H9 (cell line): Measurements from ENCODE around the gene TMEM14C. TPM values are rescaled to one million over a fixed set of nuclear protein-coding genes. Genes with fewer than 3 reads are reported as not detected.

Experiments
- DNase-seq: peaks from one replicate; pipeline ENCODE4 v3.0.0-alpha.2; 2017
- H2AFZ ChIP-seq: one replicate; pipeline ENCODE4 v1.6.1; 2013; ENCODE audit warnings: mild to moderate bottlenecking, low read length, control low read depth, moderate library complexity
- H2AK5ac ChIP-seq: 2 replicates; pipeline ENCODE4 v1.6.1; 2013; ENCODE audit warnings: low read length, control low read depth, mixed read lengths; ENCODE audit not compliant: insufficient read length
- H2BK120ac ChIP-seq: one replicate; pipeline ENCODE4 v1.6.1; 2013; ENCODE audit warnings: low read depth, mild to moderate bottlenecking, low read length, control low read depth, inconsistent platforms; ENCODE audit not compliant: poor library complexity, severe bottlenecking
- H2BK12ac ChIP-seq: 2 replicates; pipeline ENCODE4 v1.6.1; 2013; ENCODE audit warnings: low read length, control low read depth, mixed read lengths, low read depth; ENCODE audit not compliant: insufficient read length
- H2BK15ac ChIP-seq: 2 replicates; pipeline ENCODE4 v1.6.1; 2013; ENCODE audit warnings: low read depth, low read length, control low read depth
- H2BK20ac ChIP-seq: one replicate; pipeline ENCODE4 v1.6.1; 2013; ENCODE audit warnings: low read depth, mild to moderate bottlenecking, low read length, control low read depth, inconsistent platforms; ENCODE audit not compliant: poor library complexity, severe bottlenecking
- H2BK5ac ChIP-seq: 2 replicates; pipeline ENCODE4 v1.6.1; 2013; ENCODE audit warnings: low read length, control low read depth, mixed read lengths; ENCODE audit not compliant: insufficient read length
- H3K14ac ChIP-seq: 2 replicates; pipeline ENCODE4 v1.6.1; 2013; ENCODE audit warnings: low read length, control low read depth; ENCODE audit not compliant: insufficient read depth
- H3K18ac ChIP-seq: 2 replicates; pipeline ENCODE4 v1.6.1; 2013; ENCODE audit warnings: low read depth, mild to moderate bottlenecking, mixed read lengths, low read length, control low read depth; ENCODE audit not compliant: insufficient read length
- H3K23ac ChIP-seq: 2 replicates; pipeline ENCODE4 v1.6.1; 2013; ENCODE audit warnings: low read length, control low read depth, mixed read lengths, low read depth; ENCODE audit not compliant: insufficient read length
- H3K23me2 ChIP-seq: 2 replicates; pipeline ENCODE4 v1.6.1; 2013; ENCODE audit warnings: low read depth, mild to moderate bottlenecking, mixed read lengths, low read length, control low read depth; ENCODE audit not compliant: insufficient read length, poor library complexity, severe bottlenecking
- H3K27ac ChIP-seq: 2 replicates; pipeline ENCODE4 v1.5.1; 2013; ENCODE audit warnings: low read length, control low read depth, mixed read lengths, low read depth; ENCODE audit not compliant: insufficient read length
- H3K27me3 ChIP-seq: 2 replicates; pipeline ENCODE4 v1.6.1; 2013; ENCODE audit warnings: low read length, control low read depth, inconsistent platforms; ENCODE audit not compliant: insufficient read depth
- H3K4ac ChIP-seq: 2 replicates; pipeline ENCODE4 v1.6.1; 2013; ENCODE audit warnings: low read depth, mild to moderate bottlenecking, control low read depth, inconsistent platforms, low read length, moderate library complexity
- H3K4me1 ChIP-seq: 2 replicates; pipeline ENCODE4 v1.6.1; 2013; ENCODE audit warnings: low read length, control low read depth, inconsistent platforms; ENCODE audit not compliant: insufficient read depth
- H3K4me2 ChIP-seq: 2 replicates; pipeline ENCODE4 v1.6.1; 2013; ENCODE audit warnings: low read length, control low read depth, mixed read lengths; ENCODE audit not compliant: insufficient read length, insufficient read depth
- H3K56ac ChIP-seq: 2 replicates; pipeline ENCODE4 v1.6.1; 2013; ENCODE audit warnings: low read depth, mild to moderate bottlenecking, mixed read lengths, low read length, control low read depth; ENCODE audit not compliant: insufficient read length
- H3K79me1 ChIP-seq: 2 replicates; pipeline ENCODE4 v1.6.1; 2013; ENCODE audit warnings: low read depth, mild to moderate bottlenecking, moderate library complexity, low read length, control low read depth, inconsistent platforms; ENCODE audit not compliant: insufficient read depth, poor library complexity, severe bottlenecking
- H3K79me2 ChIP-seq: 2 replicates; pipeline ENCODE4 v1.6.1; 2013; ENCODE audit warnings: low read length, control low read depth, inconsistent platforms; ENCODE audit not compliant: insufficient read depth
- H3K9ac ChIP-seq: 2 replicates; pipeline ENCODE4 v1.6.1; 2013; ENCODE audit warnings: low read length, control low read depth, mixed read lengths; ENCODE audit not compliant: insufficient read length; ENCODE audit errors: extremely low read depth
- H3K9me3 ChIP-seq: one replicate; pipeline ENCODE4 v1.6.1; 2013; ENCODE audit warnings: low read depth, low read length, inconsistent platforms; ENCODE audit not compliant: control insufficient read depth
- H3T11ph ChIP-seq: one replicate; pipeline ENCODE4 v1.6.1; 2013; ENCODE audit warnings: mild to moderate bottlenecking, low read length, control low read depth, inconsistent platforms
- H4K20me1 ChIP-seq: one replicate; pipeline ENCODE4 v1.6.1; 2013; ENCODE audit not compliant: control insufficient read depth, insufficient read length, insufficient read depth
- H4K5ac ChIP-seq: 2 replicates; pipeline ENCODE4 v1.6.1; 2013; ENCODE audit warnings: low read depth, mild to moderate bottlenecking, mixed read lengths, low read length, control low read depth; ENCODE audit not compliant: insufficient read length
- H4K8ac ChIP-seq: replicated peaks from 2 replicates; pipeline ENCODE4 v1.6.1; 2013; ENCODE audit warnings: low read length, control low read depth, mixed read lengths, low read depth; ENCODE audit not compliant: insufficient read length
- H4K91ac ChIP-seq: 2 replicates; pipeline ENCODE4 v1.6.1; 2013; ENCODE audit warnings: low read depth, mild to moderate bottlenecking, moderate library complexity, mixed read lengths, low read length, control low read depth; ENCODE audit not compliant: insufficient read length
- H3K27ac Mint-ChIP-seq, 3 experiments: 2 replicates in 2 of 3; 3 replicates in 1 of 3; pipeline ENCODE4 v1.8.0; 2020 to 2021; ENCODE audit warnings: mixed read lengths in 3 of 3, mild to moderate bottlenecking in 1 of 3, moderate library complexity in 1 of 3
- H3K27me3 Mint-ChIP-seq: 2 replicates; pipeline ENCODE4 v1.8.0; 2021; ENCODE audit warnings: low read depth, mild to moderate bottlenecking, moderate library complexity, mixed read lengths
- H3K36me3 Mint-ChIP-seq, 3 experiments: 2 replicates in 2 of 3; 3 replicates in 1 of 3; pipeline ENCODE4 v1.8.0; 2020 to 2021; ENCODE audit warnings: low read depth in 3 of 3, mixed read lengths in 3 of 3; ENCODE audit not compliant: insufficient read depth in 1 of 3
- H3K4me1 Mint-ChIP-seq, 2 experiments: 2 replicates each; pipeline ENCODE4 v1.8.0; 2020; ENCODE audit warnings: mixed read lengths in 2 of 2
- H3K4me3 Mint-ChIP-seq, 2 experiments: 2 replicates in 1 of 2; 3 replicates in 1 of 2; pipeline ENCODE4 v1.8.0; 2020 to 2021; ENCODE audit warnings: mild to moderate bottlenecking in 2 of 2, mixed read lengths in 2 of 2, moderate library complexity in 1 of 2
- H3K9me3 Mint-ChIP-seq, 2 experiments: 2 replicates in 1 of 2; 3 replicates in 1 of 2; pipeline ENCODE4 v1.8.0; 2020; ENCODE audit warnings: mild to moderate bottlenecking in 2 of 2, mixed read lengths in 2 of 2, moderate library complexity in 1 of 2
- WGBS: extraction: QIAGEN DNeasy Blood & Tissue Kit; methylation state at CpG from one replicate; pipeline ENCODE4 v1.1.7; 2013; ENCODE audit warnings: missing lambda C conversion rate, low lambda C conversion rate, mixed read lengths; ENCODE audit not compliant: insufficient read length; ENCODE audit errors: extremely low coverage; 5-methylcytosine and 5-hydroxymethylcytosine counted together
- total RNA-seq: library from RNA; stranded (reverse); gene quantifications from 2 replicates; pipeline ENCODE4 v1.2.1, GENCODE V29; 2021
- TF ChIP-seq, protein P1 (sequence below): fragments of 200-600 bp; sonication (generic); conservative IDR thresholded peaks from 3 replicates; pipeline ENCODE4 v1.8.0; 2021; ENCODE audit warnings: antibody characterized with exemption, mild to moderate bottlenecking

The TMEM14C gene
- total RNA-seq, 1 experiment from 2014 or later: 94.4 TPM

DNA sequence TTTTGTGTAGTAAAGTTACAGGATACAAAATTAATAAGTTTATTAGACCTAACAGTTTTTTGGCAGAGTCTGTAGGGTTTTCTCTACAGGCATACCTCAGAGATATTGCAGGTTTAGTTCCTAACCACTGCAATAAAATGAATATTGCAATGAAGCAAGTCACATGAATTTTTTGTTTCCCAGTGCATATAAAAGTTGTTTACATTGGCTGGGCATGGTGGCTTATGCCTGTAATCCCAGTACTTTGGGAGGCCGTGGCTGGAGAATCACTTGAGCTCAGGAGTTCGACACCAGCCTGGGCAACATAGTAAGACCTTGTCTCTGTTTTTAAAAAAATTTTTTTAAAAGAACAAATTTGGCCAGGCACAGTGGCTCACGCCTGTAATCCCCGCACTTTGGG, 44.4 kb upstream of the TMEM14C start:
- H3K18ac ChIP-seq: no peak overlapping the region
- H3K4me1 ChIP-seq: no peaks in the 10 kb centered on the region
- no peak overlapping the region for H4K91ac ChIP-seq
- H2BK15ac ChIP-seq: no peak overlapping the region
- H4K20me1 ChIP-seq: no peaks in the 10 kb centered on the region
- no peak for DNase-seq
- no peaks in the 10 kb centered on the region; a peak in 1 of 4 replicates for H3K4me1 Mint-ChIP-seq
- H3K56ac ChIP-seq: no peak overlapping the region
- H3K27ac ChIP-seq: no peak overlapping the region
- no peak overlapping the region for H3K4me2 ChIP-seq
- H2BK20ac ChIP-seq: no peak overlapping the region
- no peaks in the 10 kb centered on the region for H3K79me2 ChIP-seq
- H4K8ac ChIP-seq: no peak overlapping the region
- no peak overlapping the region for H3K27ac Mint-ChIP-seq
- no peaks in the 10 kb centered on the region for H3K79me1 ChIP-seq
- no peak overlapping the region for H3K4ac ChIP-seq
- H2BK120ac ChIP-seq: no peak overlapping the region
- H3T11ph ChIP-seq: no peak overlapping the region
- no peaks in the 10 kb centered on the region for H3K27me3 ChIP-seq
- no peaks in the 10 kb centered on the region for H3K9me3 Mint-ChIP-seq
- H3K9me3 ChIP-seq: no peaks in the 10 kb centered on the region
- H2AFZ ChIP-seq: no peak overlapping the region
- no peaks in the 10 kb centered on the region for H3K36me3 Mint-ChIP-seq
- no peak overlapping the region for H3K4me3 Mint-ChIP-seq
- TF ChIP-seq, protein P1, sequence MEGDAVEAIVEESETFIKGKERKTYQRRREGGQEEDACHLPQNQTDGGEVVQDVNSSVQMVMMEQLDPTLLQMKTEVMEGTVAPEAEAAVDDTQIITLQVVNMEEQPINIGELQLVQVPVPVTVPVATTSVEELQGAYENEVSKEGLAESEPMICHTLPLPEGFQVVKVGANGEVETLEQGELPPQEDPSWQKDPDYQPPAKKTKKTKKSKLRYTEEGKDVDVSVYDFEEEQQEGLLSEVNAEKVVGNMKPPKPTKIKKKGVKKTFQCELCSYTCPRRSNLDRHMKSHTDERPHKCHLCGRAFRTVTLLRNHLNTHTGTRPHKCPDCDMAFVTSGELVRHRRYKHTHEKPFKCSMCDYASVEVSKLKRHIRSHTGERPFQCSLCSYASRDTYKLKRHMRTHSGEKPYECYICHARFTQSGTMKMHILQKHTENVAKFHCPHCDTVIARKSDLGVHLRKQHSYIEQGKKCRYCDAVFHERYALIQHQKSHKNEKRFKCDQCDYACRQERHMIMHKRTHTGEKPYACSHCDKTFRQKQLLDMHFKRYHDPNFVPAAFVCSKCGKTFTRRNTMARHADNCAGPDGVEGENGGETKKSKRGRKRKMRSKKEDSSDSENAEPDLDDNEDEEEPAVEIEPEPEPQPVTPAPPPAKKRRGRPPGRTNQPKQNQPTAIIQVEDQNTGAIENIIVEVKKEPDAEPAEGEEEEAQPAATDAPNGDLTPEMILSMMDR: no peak
- H2BK12ac ChIP-seq: no peak overlapping the region
- no peak overlapping the region for H3K9ac ChIP-seq
- H2AK5ac ChIP-seq: no peak overlapping the region
- H3K14ac ChIP-seq: no peak overlapping the region
- no peak overlapping the region for H4K5ac ChIP-seq
- no CpG with 5 or more reads among the region's 4 CpGs for WGBS
- H3K23me2 ChIP-seq: no peaks in the 10 kb centered on the region
- no peaks in the 10 kb centered on the region for H3K27me3 Mint-ChIP-seq
- H2BK5ac ChIP-seq: no peak overlapping the region
- H3K23ac ChIP-seq: no peak overlapping the region
